Activated CD4-positive, CD25-positive, alpha-beta regulatory T cell treated with anti-CD3 and anti-CD28 coated beads, Interleukin-2, amount 50 U/mL, for 72 hours (primary cell): Measurements from ENCODE around the gene GPC1.
A peak's percentile ranks its signal among the peaks of the same experiment; 100 is the strongest.
"Not testable (repeated sequence)": the region's sequence is repeated elsewhere in the genome, so short reads cannot be mapped to it uniquely, and the experiment has no call there.

Experiments used
- DNase-seq: peaks from one replicate; pipeline ENCODE4 v3.0.0; 2021

The GPC1 gene

DNA sequence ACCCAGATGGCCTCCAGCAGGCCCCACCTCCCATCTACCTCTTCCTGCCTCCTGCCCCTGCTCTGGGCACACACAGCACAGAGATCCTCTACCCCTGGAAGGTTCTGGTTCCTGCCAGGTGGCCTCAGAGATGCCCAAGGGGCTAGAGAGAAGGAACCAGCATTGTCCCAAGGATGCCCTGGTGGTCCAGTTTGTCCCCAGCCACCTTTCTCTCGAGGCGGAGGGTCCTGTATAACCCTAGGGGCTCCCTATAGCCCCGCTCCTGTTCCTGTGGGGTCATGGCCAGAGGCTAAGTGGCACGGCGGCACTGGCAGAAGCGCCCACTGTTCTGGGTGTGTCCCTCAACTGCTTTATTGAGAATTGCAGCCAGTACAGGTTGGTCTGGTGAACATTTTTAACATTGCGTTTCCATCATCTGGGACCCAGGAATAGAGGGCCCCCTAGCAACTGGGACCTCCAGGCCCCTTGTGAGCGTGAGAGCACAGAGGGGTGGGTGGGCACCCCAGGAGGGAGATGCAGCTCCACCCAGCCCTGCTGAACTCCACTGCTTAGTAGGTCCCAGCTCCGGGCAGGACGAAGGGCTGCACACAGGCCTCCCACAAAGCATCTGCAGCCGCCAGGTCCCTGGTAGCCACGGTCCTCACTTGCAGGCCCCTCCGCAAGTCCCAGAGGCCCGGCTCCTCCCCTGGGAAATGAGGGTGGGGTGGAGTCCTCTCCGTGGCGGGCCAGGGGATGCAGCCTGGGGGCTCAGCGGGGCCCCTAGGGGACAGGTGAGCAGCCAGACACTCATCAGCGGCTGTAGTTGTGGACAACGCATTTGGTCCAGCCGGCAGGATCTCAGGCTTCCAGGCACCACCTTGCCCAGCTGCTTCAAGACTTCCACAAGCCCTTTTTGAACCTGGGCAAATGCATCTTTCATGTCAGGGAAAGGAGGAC, 33.1 kb downstream of the GPC1 start:
- DNase-seq: no peak

DNA sequence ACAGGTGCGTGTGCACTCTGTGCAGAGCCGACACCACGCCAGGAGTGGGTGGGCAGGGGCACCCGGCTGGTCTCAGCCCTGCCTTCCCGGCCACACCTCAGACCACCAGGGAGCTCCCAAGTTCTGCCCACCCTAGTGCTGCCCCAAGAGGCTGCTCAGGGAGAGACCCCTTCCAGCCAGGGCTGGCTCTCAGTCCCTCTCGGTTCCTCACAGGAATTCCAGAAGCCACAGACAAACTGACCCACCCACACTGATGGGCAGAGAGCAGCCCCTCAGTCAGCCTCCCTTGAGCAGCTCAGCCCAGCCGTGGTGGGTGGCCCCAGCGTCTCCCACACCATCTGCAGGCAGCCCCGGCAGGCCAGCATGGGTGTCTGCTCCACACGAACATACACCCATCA, 33.8 kb downstream of the GPC1 start:
- DNase-seq: no peak

DNA sequence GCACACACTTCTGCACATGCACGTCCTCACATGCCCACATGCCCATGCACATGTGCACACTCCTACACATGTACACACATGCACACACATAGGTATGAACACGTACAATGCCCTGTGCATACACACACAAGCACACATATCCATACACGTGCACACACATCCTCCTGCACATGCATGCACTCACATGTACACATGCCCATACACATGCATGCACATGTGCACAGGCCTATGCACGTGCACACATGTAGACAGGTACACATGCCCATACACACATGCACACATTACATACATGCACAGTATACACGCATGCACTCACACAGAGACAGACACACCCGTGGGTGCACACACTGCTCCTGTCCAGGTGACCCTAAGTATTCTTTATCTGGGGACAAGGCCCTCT, 34.3 kb downstream of the GPC1 start:
- peak; percentile 21 for DNase-seq

DNA sequence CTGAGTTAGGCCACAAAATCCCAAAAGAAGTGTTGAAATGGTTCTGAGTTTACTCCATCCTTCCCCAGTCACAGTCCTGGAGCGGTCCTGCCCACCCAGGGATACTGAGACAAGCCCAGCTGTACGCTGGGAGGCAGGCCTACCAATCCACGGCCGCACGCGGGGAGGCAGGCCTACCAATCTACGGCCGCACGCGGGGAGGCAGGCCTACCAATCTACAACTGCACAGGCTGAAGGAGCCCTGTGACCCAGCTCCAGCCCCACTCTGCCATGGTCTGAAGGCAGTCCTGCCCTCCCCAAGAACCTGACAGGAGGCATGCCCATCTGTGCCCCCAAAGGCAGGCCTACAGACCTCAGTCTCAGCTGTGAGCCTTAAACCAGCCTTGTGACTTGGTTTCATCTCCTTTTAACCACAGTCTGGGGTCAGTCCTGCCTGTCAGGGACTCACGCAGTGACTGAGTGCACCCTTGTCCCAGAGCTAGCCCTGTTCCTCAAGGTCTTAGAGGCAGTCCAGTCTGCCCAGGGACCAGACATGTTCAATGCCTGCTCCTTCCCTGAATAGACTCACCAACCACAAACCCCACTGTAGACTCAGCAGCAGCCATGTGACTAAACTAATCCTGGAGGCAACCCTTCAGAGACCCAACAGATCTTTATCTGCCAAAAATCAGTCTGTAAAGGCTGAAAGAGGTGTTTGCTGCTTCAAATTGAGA, 36.8 kb downstream of the GPC1 start:
- DNase-seq: no peak

DNA sequence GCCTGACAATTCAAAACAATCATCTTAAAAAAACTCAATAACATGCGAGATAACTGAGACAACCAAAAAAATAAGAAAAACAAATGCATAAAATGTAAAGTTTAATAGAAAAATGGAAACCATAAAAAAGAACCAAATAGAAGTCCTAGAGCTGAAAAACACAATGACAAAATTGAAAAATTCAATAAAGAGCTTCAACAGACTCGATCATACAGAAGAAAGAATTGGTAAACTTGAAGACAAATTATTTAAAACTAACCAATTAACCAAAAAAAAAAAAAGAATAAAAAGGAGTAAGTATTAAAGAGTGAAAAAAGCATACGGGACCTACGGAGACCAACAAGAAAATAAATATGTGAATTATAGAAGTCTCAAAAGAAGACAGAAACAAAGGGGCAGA, 37.7 kb downstream of the GPC1 start:
- DNase-seq: no peak

DNA sequence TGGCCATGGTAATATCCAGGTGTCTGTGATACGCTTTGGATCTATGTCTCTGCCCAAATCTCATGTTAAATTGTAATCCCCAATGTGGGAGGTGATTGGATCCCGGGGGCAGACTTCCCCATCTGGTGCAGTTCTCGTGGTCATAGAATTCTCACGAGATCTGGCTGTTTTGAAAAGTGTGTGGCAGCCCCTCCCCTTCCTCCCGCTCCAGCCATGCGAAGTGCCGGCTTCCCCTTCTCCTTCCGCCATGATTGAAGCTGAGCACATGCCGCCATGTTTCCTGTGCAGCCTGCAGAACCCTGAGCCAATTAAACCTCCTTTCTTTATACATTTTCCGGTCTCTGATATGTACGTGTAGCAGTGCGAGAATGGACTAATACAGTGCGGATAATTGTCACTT, 42.5 kb downstream of the GPC1 start:
- no peak for DNase-seq

DNA sequence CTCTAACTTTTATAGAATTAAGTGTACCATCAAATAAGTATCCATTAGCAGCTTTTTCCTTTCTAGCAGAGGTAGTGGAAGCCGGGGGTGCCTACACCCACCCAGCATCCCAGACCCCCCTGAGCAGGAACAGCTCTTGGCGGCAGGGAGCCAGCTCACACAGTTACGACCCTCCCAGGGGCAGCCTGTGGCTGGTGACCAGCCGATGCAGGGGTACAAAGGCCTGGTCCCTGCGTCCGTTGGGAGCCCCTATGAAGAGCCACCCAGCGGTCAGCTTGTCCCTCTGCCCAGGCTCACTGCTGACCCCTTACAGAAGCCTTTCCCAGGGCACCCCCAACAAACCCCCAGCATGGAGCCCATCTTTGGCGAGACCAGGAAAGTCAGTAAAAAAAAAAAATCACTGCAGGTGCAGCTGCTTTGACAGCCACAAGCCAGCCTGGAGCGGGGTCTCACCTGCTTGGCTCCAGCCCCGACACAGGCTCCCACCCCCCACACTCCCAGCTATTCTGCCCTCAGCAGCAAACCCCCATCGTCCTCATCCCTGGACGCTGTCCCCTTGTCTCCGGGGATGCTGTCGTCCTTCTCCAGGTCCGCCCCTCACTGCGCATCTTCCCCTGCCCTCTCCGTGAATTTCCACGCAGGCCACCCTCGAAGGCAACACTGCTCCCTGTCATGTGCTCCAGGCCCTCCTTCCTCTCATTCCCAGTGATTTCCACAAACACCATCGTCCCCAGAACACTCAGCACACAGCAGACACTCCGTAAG, 43.1 kb downstream of the GPC1 start:
- DNase-seq: no peak

DNA sequence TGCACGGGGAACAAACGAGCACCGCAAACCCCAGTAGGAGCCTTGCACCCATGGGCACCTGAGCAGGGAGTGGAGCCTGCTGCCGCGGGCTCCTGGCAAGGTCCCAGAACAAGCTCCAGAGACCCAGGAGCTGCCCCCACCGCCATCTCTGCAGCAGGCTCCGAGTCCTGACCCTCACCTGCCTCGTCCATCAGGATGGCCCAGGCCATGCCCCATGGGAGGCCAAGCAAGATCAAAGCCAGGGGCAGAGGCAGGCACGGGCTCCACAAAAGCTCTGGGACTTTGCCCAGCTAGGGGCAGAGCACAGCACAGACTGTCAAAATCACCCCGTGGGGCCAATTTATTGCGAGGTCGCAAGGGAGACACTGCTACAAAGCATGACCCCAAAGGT, 43.6 kb downstream of the GPC1 start:
- DNase-seq: peak; percentile 23

DNA sequence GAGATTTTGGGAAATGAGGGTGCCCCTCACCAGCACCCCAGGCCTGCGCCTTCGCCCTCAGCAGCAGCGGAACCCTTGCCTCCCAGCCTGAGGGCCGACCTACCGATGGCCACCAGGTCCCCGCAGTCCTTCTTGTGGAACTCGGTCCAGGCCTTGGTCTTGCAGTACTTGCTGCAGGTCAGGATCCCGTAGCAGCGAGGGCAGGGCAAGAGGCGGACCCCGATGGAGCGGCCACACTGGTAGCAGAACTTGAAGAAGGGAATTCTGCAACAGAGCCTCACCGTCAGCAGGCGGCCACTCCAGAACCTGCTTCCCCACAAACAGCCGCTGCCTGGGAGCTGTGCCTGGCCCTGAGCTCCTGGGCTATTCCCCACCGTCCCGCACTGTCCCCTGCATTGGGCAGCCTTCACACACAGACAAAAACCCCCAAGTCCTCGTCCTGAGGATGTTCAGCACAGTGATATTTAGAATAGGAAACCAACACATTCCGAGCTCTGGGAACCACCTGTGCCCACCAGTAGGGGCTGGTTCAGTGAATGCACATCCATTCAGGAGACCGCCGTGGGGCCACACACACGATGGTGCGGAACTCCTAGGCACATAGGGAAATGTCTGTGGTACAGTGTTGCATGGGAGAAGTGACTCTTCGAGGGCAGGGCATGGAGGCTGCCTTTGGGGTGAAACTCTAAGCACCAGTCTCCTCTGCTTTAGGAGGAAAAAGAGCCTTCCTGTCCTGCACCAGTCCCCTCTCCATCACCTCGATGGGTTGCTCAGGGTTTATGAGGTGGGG, 45.6 kb downstream of the GPC1 start:
- DNase-seq: peak; percentile 11

DNA sequence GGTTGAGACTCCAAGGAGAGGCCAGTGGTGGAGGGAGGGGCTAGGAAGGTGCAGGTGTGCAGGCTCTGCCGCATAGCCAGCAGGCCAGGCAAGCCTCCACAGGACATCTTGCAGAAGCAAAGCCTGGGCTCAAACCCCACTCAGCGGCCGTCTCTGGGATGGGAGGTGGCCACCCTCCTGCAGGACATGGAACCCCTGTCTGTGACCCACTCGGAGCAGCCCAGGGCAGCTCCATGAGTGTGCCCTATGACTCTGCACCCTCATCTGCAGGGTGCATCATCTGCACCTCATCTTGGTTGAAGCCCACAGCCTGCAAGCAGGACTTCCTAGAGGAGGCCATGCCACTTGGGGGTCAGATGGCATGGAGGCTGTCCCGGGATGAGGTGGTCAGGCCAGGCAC, 46.3 kb downstream of the GPC1 start:
- DNase-seq: no peak

DNA sequence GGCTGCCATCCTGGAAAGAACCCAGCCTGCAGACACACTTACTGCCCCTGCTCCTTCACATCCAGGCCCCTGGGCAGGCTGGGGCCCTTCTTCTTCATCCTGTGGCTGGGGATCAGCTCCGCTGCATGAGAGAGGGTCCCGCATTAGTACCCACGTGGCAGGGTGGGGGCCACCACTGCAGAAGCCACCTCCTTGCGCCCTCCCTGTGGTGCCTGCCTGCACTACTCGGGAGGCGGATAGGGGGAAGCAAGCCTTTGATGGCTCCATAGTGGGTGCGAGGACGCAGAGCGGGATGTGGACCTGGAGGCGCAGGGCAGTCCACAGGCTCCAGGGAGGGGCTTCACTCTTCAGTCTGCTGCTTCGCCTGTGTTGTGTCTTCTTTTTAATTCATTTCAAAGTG, 46.7 kb downstream of the GPC1 start:
- DNase-seq: peak; percentile 20

DNA sequence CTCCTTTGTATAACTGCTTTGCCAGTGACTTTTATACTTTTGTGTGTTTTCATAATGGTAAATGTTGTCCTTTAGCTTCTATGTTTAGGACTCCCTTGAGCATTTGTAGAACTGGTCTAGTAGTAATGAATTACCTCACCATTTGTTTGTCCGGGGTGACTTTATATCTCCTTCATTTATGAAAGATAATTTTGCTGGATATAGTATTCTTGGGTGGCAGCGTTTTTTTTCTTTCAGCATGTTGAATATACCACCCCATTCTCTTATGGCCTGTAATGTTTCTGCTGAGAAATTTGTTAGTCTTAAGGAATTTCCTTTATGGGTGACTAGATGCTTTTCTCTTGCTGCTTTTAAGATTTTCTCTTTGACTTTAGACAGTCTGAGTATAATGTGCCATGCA, 56.0 kb downstream of the GPC1 start:
- no peak for DNase-seq

DNA sequence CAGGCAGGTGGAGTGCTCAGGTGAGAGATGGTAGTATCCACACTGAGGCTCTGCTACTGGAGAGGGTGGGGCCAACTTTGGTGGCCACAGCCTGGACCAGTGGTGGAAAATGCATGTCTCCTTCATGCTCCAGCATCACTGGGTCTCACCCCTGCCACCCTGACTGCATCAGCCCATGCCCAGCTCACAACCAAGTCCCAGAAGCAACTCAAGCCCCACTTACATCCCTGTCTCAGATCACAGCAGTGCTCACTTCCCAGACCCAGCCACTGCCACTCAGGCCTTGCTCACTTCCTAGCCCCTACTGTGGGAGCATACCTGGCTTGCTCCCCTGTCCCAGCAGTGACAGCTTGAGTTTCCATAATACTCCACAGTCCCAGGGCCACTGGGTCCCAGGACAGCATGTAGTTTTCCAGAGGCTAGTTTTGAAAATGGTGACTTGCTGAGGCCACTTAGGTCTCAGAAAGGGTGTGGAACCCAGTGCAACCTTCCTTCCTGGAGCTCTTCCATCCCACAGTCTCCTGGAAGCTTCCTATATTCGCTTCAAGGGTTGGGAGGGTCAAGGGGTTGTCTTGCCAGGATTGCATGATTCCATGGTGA, 58.8 kb downstream of the GPC1 start:
- DNase-seq: no peak

DNA sequence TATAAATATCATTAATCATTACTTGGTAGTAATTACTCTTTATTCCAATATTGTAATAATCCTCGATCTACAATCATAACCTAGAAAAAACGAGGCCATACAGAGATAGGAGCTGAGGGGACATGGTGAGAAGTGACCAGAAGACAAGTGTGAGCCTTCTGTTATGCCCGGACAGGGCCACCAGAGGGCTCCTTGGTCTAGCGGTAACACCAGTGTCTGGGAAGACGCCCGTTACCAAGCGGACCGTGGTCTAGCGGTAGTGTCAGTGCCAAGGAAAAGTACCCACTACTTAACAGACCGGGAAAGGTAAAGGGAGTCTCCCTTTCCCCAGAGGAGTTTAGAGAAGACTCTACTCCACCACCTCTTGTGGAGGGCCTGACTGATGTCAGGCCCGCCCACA, 59.5 kb downstream of the GPC1 start:
- not testable (repeated sequence) for DNase-seq

DNA sequence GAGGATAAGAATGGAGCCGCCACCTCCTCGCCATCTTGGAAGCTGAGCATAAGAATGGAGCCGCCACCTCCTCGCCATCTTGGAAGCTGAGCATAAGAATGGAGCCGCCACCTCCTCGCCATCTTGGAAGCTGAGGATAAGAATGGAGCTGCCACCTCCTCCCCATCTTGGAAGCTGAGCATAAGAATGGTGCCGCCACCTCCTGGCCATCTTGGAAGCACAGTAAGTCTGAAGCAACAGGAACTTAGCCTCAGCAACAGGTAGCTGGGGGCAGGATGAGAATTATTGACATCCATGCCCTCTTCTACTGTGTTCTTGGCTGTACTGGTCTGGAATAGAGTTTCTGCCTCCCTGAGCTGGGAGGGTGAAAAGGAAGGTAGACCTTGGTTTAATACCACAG, 61.6 kb downstream of the GPC1 start:
- not testable (repeated sequence) for DNase-seq

DNA sequence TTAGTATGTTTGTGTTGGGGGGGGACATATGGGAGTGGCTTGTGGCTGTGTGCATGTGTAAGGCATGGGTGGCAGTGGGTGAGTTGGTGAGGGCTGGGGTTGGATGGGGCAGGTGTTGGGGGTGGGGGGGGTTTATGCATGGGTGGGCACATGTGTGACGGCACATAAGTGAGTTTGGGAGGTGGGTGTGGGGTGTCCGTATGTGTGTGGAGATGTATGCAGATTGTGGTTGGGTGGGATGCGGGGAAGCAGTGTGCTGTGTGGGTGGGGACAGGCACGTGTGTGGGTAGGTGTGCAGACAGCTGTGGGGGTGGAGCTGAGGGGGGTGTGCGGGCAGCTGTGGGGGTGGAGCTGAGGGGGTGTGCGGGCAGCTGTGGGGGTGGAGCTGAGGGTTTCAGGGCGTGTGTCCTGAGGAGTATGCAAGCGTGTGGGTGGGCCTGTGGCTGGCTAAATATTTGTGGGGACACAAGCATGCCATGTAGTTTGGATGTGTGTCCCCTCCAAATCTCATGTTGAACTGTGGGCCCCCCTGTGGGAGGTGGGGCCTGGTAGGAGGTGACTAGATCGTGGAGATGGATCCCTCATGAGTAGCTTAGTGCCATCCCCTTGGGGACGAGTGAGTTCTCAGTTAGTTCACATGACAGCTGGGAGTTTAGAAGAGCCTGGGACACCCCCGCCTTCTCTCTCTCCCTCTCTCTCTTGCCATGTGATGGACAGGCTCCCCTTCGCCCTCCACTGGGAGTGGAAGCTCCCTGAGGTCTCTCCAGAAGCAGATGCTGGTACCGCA, 62.9 kb downstream of the GPC1 start:
- DNase-seq: no peak

DNA sequence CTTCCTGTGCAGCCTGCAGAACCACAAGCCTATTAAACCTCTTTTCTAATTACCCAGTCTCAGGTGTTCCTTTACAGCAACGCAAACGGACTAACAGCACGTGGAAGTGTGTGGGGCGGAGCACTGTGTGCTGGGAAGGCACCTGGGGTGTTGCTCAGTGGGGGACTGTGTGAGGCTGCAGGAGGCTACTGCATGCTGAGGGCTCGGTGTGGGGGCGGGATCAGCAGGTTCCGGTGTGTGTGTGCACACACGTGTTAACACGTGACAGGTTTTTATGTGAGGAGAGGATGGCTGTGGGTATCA, 63.4 kb downstream of the GPC1 start:
- no peak for DNase-seq

DNA sequence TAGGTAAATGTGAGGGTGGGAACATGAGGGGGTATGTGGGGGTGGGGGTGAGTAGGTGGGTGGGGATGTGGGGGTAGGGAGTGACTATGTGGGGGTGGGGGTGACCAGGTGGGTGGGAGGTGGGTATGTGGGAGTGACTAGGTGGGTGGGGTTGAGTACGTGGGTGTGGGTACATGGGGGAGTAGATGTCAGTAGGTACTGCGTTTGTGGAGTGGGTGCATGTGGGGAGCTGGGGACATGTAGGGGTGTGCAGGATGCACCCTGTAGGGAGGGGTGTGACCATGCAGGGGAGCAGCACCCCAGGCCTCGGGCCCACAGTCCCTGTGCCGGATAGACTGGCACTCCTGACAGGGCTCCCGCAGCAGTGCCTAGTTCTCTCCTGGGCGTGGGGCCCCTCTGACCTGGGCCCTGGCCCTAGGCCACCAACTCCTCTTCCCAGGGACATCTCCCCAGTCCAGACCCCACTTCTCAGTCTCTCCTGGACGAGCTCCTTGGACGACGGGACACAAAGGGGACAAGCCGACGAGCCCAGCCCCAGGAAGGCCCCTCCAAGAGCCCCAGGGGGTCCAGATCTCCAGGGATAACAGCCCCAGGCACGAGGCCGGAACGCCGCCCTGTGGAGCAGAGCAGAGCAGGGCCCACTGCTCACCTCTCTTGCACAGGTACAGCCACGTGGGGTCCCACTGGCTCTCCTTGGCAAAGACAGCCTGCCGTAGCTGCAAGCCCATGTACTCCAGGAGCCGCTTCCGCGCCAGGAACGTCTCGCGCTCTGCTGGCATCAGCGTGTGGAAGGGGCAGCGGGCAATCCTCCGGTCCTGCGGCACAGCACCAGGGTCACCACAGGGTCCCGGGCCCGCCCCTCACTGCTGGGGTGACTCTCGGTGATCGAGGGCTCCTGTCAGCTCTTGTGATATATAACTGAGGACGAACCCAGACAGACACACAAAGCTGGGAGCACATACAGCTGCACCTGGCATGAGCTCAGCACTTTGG, 64.1 kb downstream of the GPC1 start:
- DNase-seq: peak; percentile 20

DNA sequence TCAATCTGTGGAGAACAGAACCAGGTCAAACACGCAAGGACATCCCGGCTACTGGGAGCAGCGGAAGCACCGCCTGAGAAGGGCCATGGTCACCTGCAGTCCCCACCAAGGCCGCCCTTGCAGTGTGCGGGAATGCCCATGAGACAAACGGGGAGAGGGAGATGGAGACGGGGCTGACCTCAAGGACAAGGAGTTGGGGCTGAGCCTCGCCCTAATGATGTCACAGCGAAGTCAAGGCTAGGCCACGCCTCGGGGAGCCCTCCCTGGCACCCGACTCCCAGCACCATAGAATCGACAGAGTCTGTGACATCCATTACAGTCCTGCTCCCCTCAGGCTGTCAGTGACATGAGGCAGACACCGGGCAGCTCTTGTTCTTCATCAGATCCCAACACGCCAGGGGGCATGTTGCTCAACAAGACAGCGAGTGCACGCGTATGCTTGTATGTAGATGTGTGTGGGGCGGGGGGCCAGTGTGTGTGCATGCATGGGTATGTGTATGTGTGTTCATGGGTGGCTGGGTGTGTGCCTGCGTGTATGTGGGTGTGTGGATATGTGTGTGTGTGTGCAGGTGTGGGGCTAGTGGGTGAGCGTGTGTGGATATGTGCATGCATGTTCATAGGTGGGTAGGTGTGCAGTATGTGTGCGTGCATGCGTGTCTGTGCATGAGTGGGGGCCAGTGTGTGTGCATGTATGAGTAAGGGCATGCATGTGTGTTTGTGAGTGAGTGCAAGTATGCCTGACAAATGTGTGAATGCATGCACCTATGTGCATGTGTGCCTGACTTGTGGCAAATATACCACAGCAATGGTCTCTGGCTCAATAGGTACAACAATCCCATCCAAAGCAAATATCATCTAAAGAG, 65.3 kb downstream of the GPC1 start:
- no peak for DNase-seq
